Measurements from ENCODE around the gene METTL2B. TPM values are rescaled to one million over a fixed set of nuclear protein-coding genes. Genes with fewer than 3 reads are reported as not detected.
A peak's percentile ranks its signal among the peaks of the same experiment; 100 is the strongest.
"Not testable (repeated sequence)": the region's sequence is repeated elsewhere in the genome, so short reads cannot be mapped to it uniquely, and the experiment has no call there.

Gene METTL2B
- total and polyA plus RNA-seq, 2 of the 13 experiments (the other 11 are each of a cell fraction or from before 2014, with no cell fraction given) = 15.5 to 33.1 TPM

DNA sequence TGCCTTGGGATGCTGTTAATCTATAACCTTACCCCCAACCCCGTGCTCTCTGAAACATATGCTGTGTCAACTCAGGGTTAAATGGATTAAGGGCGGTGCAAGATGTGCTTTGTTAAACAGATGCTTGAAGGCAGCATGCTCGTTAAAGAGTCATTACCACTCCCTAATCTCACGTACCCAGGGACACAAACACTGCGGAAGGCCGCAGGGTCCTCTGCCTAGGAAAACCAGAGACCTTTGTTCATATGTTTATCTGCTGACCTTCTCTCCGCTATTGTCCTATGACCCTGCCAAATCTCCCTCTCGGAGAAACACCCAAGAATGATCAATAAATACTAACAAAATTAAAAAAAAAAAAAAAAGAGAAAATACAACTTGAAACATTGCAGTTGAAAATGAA lies 12.6 kb upstream of the METTL2B start (continued):
- TF ChIP-seq, protein P1, sequence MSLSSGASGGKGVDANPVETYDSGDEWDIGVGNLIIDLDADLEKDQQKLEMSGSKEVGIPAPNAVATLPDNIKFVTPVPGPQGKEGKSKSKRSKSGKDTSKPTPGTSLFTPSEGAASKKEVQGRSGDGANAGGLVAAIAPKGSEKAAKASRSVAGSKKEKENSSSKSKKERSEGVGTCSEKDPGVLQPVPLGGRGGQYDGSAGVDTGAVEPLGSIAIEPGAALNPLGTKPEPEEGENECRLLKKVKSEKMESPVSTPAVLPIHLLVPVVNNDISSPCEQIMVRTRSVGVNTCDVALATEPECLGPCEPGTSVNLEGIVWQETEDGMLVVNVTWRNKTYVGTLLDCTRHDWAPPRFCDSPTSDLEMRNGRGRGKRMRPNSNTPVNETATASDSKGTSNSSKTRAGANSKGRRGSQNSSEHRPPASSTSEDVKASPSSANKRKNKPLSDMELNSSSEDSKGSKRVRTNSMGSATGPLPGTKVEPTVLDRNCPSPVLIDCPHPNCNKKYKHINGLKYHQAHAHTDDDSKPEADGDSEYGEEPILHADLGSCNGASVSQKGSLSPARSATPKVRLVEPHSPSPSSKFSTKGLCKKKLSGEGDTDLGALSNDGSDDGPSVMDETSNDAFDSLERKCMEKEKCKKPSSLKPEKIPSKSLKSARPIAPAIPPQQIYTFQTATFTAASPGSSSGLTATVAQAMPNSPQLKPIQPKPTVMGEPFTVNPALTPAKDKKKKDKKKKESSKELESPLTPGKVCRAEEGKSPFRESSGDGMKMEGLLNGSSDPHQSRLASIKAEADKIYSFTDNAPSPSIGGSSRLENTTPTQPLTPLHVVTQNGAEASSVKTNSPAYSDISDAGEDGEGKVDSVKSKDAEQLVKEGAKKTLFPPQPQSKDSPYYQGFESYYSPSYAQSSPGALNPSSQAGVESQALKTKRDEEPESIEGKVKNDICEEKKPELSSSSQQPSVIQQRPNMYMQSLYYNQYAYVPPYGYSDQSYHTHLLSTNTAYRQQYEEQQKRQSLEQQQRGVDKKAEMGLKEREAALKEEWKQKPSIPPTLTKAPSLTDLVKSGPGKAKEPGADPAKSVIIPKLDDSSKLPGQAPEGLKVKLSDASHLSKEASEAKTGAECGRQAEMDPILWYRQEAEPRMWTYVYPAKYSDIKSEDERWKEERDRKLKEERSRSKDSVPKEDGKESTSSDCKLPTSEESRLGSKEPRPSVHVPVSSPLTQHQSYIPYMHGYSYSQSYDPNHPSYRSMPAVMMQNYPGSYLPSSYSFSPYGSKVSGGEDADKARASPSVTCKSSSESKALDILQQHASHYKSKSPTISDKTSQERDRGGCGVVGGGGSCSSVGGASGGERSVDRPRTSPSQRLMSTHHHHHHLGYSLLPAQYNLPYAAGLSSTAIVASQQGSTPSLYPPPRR (CRISPR knock-in tag; IDR thresholded peaks at IDR 0.05; ENCODE audit: borderline replicate concordance) = peak; percentile 76; the same call in 1 of the 2 replicates
- TF ChIP-seq ZFX (CRISPR knock-in tag; IDR thresholded peaks at IDR 0.05; ENCODE audit: low read depth) = peak; percentile 30; the same call in 1 of the 2 replicates
- TF ChIP-seq, protein P2, sequence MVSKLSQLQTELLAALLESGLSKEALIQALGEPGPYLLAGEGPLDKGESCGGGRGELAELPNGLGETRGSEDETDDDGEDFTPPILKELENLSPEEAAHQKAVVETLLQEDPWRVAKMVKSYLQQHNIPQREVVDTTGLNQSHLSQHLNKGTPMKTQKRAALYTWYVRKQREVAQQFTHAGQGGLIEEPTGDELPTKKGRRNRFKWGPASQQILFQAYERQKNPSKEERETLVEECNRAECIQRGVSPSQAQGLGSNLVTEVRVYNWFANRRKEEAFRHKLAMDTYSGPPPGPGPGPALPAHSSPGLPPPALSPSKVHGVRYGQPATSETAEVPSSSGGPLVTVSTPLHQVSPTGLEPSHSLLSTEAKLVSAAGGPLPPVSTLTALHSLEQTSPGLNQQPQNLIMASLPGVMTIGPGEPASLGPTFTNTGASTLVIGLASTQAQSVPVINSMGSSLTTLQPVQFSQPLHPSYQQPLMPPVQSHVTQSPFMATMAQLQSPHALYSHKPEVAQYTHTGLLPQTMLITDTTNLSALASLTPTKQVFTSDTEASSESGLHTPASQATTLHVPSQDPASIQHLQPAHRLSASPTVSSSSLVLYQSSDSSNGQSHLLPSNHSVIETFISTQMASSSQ (IDR thresholded peaks at IDR 0.05; ENCODE audit: low read depth) = not testable (repeated sequence)
- TF ChIP-seq, protein P2 (CRISPR knock-in tag; IDR thresholded peaks at IDR 0.05; ENCODE audit: borderline replicate concordance) = peak; percentile 20; the same call in 1 of the 2 replicates
- TF ChIP-seq TCF7 (IDR thresholded peaks at IDR 0.05; ENCODE audit: low read depth) = 0 out of 2 replicates have a peak, but pooled peaks have one; percentile 11
- TF ChIP-seq MIXL1 (CRISPR knock-in tag; IDR thresholded peaks at IDR 0.05) = peak; percentile 55; the same call in 1 of the 2 replicates
- TF ChIP-seq, protein P3, sequence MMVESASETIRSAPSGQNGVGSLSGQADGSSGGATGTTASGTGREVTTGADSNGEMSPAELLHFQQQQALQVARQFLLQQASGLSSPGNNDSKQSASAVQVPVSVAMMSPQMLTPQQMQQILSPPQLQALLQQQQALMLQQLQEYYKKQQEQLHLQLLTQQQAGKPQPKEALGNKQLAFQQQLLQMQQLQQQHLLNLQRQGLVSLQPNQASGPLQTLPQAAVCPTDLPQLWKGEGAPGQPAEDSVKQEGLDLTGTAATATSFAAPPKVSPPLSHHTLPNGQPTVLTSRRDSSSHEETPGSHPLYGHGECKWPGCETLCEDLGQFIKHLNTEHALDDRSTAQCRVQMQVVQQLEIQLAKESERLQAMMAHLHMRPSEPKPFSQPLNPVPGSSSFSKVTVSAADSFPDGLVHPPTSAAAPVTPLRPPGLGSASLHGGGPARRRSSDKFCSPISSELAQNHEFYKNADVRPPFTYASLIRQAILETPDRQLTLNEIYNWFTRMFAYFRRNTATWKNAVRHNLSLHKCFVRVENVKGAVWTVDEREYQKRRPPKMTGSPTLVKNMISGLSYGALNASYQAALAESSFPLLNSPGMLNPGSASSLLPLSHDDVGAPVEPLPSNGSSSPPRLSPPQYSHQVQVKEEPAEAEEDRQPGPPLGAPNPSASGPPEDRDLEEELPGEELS (CRISPR knock-in tag; IDR thresholded peaks at IDR 0.05) = peak; percentile 43; the same call in 1 of the 2 replicates
- peak; percentile 72; the same call in 1 of the 2 replicates for TF ChIP-seq ZNF652 (CRISPR knock-in tag; IDR thresholded peaks at IDR 0.05; ENCODE audit: borderline replicate concordance, low read depth)
- peak; percentile 24; the same call in 1 of the 2 replicates for TF ChIP-seq SOX13 (IDR thresholded peaks at IDR 0.05)
- TF ChIP-seq SOX13 (CRISPR knock-in tag; conservative IDR thresholded peaks at IDR 0.05 in 1 of 2, IDR thresholded peaks at IDR 0.05 in 1 of 2) = peak in 1 of 2 experiments; percentile 89; a peak in 2 of 4 replicates
- not testable (repeated sequence) for TF ChIP-seq SOX6 (IDR thresholded peaks at IDR 0.05)
- TF ChIP-seq SOX6 (CRISPR knock-in tag; IDR thresholded peaks at IDR 0.05) = peak; percentile 88
- TF ChIP-seq SAP130 (CRISPR knock-in tag; IDR thresholded peaks at IDR 0.05; ENCODE audit: low read depth) = peak; percentile 32; the same call in 1 of the 2 replicates
- 0 out of 2 replicates have a peak, but pooled peaks have one; percentile 21 for TF ChIP-seq HDAC1 (CRISPR knock-in tag; IDR thresholded peaks at IDR 0.05)
- TF ChIP-seq, protein P4, sequence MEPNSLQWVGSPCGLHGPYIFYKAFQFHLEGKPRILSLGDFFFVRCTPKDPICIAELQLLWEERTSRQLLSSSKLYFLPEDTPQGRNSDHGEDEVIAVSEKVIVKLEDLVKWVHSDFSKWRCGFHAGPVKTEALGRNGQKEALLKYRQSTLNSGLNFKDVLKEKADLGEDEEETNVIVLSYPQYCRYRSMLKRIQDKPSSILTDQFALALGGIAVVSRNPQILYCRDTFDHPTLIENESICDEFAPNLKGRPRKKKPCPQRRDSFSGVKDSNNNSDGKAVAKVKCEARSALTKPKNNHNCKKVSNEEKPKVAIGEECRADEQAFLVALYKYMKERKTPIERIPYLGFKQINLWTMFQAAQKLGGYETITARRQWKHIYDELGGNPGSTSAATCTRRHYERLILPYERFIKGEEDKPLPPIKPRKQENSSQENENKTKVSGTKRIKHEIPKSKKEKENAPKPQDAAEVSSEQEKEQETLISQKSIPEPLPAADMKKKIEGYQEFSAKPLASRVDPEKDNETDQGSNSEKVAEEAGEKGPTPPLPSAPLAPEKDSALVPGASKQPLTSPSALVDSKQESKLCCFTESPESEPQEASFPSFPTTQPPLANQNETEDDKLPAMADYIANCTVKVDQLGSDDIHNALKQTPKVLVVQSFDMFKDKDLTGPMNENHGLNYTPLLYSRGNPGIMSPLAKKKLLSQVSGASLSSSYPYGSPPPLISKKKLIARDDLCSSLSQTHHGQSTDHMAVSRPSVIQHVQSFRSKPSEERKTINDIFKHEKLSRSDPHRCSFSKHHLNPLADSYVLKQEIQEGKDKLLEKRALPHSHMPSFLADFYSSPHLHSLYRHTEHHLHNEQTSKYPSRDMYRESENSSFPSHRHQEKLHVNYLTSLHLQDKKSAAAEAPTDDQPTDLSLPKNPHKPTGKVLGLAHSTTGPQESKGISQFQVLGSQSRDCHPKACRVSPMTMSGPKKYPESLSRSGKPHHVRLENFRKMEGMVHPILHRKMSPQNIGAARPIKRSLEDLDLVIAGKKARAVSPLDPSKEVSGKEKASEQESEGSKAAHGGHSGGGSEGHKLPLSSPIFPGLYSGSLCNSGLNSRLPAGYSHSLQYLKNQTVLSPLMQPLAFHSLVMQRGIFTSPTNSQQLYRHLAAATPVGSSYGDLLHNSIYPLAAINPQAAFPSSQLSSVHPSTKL (CRISPR knock-in tag; IDR thresholded peaks at IDR 0.05) = peak; percentile 70; the same call in 1 of the 2 replicates
